Right hindlimb (tissue), 1 donor: ENCODE data around the gene PLXNA3.

Experiments used
- DNase-seq: peaks from one replicate; pipeline ENCODE4 v3.0.0-alpha.2; 2018

The PLXNA3 gene

DNA sequence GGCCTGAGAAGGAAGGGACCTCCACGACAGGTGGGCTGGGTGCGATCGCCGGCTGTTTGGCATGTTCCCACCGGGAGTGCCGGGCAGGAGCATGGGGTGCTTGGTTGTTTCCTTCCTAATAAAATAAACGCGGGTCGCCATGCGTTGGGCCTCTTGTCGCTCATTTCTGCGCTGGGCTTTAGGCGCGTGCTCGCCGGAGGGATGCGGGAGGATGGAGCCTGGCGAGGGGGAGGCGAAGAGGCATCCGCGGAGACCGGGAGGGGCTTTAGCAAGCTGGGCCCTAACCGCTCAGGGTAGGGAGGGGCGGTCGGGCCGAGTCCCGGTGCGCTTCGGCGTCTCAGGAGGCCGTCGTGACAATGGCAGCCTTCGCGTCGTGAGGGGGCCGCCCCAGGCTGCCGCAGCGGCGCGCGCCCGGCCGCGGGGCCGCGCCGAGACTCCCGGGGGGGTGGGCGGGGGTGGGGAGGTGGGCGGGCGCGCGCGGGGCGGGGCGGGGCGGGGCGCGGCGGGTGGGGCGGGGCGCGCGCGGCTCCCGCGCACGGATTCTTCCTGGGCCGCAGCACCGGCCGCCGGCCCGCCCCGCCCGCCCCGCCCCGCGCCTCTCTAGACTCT is 21.6 kb upstream of the PLXNA3 start:
- DNase-seq = peak; percentile 46

DNA sequence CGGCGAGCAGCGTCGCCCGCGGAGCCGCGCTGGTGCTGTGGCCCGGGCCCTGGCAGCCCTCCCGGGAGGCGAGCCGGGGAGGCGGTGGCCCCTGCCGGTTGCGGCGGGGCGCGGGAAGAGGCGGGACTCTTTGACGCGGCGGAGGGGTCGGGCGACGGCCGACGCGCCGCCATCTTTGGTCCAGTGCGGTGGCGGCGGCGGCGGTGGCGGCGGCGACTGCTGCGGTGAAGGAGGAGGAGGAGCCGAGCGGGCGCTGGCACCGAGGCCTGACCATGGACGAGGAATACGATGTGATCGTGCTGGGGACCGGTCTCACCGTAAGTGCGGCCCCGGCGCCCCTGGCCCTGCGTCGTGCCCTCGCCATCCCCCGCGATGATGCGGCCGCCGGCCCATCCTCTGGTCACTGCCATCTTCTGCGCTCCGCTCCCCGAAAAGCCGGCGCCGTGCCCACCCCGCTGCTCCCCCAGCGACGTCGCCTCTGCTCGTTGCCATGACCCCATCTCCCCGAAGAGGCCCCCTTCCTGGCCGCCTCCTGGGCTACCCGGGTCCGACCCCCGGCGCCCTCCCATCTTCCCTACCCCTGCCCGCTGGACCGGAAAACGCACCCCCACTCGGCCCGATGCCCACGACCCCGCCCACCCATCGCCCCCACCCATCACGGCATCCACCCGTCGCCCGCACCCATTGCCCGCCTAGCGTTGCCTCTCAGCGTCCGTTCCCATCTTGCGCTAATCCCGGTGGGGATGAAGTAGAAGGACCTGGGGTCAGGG is 20.9 kb upstream of the PLXNA3 start, which contains the start of gene GDI1:
GDI1 (plus strand) TSS at position 172 of the 770 bp plus-strand sequence; CDS start at position 273, 101 bp downstream.
- DNase-seq = peak; percentile 57

DNA sequence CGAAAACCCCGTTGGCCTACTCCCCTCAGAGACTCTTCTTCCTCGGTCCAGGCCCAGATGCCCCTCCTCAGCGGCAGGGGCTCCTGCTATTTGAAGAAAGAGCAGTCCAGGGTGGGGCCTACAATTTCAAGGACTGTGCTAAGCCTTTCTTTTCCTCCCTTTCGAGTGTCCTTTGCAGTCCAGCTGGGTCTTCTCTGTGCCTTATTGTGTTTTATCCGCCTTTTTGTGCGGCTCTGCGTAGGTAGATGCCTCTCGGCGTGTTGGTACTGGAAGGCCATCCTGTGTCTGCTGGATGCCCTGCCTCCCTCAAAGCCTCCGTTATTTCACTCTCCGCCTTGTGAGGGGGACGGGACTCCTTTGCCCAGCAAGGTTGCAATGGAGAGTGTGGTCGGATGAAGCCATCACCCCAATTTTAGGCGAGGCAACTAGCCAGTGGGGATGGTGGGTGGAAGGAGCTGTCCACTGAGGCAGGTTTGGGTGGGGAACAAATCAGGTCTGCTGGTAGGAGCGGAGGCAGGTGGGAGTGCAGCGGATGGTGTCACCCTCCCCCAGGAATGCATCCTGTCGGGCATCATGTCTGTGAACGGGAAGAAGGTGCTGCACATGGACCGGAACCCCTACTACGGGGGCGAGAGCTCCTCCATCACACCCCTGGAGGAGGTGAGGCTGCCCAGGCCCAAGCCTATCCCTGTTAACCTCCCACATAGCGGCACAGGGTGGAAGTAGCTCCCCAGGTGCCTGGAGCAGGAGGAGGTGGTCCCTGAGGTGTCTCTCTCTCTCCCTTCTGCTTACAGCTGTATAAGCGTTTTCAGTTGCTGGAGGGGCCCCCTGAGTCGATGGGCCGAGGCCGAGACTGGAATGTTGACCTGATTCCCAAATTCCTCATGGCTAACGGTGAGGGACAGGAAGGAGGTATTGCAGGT is 19.8 kb upstream of the PLXNA3 start:
- no peak for DNase-seq

DNA sequence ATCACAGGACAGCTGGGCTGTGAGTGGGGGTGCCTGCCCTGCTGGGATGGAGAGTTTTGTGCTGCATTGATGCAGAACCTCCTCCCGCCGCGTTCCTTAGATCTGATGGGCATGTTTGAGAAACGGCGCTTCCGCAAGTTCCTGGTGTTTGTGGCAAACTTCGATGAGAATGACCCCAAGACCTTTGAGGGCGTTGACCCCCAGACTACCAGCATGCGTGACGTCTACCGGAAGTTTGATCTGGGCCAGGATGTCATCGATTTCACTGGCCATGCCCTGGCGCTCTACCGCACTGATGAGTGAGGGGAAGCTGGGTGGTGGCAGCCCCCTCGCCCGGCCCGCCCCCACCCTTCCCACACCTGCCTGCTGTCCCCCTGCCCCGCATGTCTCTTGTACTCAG is 18.2 kb upstream of the PLXNA3 start:
- DNase-seq = no peak

DNA sequence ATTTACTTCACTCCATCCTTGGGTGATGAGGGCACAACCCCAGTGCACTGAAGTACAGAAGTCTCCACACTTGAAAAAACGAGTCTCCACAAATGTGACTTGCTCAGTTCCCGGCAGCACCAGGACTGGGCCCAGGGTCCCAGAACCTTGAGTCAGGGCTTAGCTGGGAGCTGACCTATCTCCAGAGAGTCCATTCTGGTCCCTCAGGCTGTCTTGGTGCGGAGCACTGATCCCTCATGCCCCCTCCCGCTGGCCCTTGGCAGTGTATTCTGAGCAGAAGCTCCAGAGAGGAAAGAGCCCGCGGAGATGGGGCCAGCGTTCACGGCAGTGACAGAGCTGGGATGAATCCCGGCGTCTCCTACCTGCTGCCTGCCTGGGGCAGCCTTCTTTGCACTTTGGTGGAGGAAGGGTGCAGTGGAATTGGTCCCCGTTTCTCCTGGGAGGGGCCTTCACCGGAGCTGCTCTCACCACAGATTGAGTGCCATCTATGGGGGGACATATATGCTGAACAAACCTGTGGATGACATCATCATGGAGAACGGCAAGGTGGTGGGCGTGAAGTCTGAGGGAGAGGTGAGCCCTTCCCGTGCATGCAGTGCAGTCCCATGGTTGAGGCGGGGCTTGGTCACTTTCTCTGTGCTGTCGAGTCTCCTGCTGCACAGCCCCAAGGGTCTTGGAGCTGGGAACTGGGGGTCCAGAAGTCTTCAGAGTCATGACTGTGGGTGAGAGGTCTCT is 17.3 kb upstream of the PLXNA3 start:
- DNase-seq = no peak

DNA sequence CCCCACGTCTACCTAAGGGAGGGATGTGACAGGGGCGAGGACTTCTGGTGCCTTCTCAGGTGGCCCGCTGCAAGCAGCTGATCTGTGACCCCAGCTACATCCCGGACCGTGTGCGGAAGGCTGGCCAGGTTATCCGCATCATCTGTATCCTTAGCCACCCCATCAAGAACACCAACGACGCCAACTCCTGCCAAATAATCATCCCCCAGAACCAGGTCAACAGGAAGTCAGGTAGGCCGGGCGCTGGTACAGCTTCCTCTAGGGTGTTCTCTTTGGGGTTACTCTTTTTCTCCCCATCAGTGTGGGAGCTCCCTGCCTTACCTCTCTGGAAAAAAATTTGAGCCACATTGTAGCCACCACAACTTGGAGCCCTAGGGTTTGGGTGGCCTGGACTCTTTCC is 16.5 kb upstream of the PLXNA3 start:
- DNase-seq = no peak

DNA sequence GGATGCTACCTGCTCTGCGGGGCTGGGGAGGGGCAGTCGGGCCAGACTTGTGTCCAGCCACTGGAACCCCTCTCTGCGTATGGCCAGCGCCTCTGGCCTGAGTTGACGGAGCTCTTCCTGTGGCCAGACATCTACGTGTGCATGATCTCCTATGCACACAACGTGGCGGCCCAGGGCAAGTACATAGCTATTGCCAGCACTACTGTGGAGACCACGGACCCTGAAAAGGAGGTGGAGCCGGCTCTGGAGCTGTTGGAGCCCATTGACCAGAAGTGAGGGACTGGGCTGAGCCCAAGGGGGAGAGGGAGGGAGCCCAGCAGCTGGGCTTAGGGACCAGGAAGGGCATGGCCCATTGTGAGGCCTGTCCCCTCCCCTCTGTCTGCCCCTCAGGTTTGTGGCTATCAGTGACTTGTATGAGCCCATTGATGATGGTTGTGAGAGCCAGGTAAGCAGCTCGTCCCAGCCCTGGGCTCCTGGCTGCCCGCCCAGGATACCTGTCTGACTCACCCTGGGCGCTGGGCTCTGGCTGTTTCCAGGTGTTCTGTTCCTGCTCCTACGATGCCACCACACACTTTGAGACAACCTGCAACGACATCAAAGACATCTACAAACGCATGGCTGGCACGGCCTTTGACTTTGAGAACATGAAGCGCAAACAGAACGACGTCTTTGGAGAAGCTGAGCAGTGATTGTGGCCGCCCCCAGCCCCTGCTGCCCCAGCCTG is 15.9 kb upstream of the PLXNA3 start:
- no peak for DNase-seq

DNA sequence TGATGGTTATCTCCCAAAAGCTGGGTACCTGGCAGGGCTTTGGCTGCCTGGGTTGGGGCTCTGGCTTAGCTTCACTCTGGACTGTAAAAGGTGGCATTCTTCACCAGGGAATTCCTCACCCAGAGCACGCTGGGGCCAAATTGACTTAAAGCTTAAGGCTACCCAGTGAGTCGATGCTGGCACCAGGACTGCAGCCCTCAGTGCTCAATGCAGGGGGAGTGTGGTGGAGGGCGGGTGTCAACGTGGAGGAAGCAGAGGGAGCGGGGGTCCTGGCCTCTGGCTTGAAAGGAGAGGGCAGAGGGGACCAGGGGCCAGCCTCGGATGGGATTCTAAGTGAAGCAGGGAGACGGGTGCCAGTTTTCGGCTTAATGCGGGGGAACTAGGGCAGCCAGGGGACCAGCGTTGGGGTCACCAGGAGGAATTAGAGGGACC is 14.6 kb upstream of the PLXNA3 start:
- no peak for DNase-seq

DNA sequence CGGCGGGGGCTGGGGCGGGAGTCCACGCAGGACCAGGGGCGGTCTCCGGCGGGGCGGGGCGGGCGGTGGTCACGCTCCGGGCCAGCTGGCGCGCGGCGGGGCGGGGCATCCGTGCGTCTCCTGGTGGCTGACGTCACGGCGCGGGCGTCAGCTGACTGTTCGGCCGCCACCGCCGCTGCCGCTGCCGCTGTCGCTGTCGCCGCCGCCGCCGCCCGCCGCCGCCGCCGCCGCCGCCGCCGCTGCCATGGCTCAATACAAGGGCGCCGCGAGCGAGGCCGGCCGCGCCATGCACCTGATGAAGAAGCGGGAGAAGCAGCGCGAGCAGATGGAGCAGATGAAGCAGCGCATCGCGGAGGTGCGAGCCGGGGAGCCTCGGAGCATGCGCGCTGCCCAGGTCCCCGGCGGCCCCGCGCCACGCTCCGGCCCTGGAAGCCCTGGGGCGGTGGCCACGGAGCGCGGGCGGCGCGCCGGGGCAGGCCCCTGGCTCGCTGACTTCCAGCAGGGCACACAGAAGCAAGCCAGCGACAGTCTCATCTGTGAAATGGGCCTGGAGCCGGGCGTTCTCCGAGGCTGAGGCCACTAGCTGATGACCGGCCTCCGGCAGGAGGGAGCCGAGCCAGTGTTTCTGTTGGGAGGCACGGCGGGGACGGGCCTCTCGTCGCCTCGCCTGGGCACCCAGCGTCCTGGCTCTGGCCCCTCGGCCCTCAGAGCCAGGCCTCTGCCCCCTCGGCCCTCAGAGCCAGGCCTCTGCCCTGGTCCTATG is 13.9 kb upstream of the PLXNA3 start, which contains the start of gene FAM50A:
FAM50A (plus strand) TSS at position 150 of the 763 bp plus-strand sequence; CDS start at position 245, 95 bp downstream.
- DNase-seq = peak; percentile 81

DNA sequence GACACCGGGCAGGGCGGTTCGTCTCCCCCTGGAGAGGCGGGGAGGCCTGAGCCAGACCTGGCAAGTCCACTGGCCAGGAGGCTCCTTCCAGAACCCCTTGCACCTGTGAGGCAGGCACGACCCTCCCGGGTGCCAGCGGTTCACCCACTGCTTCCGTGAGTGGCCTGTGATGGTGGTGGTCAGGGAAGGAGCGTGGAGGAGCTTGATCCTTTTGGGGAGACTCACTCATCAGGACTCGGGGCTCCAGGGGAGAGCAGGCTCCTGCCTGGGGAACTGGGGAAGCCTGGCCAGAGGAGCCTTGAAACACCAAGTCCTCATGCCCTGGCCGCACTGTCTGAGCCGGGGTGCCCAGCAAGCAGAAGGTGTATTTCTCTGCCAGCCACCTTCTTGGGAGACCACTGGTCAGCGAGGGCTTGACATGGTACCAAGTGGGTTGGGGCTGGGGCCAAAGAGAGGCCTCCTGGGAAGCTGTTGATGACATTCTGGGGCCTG is 13.3 kb upstream of the PLXNA3 start:
- DNase-seq = no peak

DNA sequence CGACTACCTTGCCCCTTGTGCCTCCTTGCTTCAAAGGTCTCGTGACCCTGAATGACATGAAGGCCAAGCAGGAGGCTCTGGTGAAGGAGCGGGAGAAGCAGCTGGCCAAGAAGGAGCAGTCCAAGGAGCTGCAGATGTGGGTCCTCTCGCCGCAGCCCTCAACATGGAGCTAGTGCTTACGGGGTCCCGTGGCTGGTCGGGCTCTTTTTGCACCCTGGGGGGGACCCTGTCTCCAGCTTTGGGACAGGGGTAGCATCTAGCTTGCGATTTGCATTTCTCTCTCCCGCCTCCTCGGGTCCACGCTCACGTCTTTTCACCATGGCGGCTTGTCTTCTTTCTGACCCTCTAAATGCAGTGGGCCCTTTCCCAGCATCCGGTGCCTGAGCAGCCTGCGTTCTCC is 12.3 kb upstream of the PLXNA3 start:
- no peak for DNase-seq

DNA sequence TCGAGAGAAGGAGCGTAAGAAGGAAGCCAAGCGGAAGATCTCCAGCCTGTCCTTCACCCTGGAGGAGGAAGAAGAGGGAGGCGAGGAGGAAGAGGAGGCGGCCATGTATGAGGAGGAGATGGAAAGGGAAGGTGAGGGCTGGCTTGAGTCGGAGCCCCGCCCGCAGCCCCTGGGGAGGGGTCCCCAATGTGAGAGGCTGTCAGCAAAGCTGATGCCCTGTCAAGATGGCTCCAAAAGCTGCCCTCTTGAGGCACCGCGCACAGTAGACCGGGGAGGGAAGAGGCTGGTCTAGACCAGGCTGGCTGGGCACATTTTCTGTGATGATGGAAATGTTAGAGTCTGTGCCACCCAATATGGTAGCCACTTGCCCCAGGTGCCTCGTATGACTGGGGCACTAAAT is 11.7 kb upstream of the PLXNA3 start:
- DNase-seq = no peak

DNA sequence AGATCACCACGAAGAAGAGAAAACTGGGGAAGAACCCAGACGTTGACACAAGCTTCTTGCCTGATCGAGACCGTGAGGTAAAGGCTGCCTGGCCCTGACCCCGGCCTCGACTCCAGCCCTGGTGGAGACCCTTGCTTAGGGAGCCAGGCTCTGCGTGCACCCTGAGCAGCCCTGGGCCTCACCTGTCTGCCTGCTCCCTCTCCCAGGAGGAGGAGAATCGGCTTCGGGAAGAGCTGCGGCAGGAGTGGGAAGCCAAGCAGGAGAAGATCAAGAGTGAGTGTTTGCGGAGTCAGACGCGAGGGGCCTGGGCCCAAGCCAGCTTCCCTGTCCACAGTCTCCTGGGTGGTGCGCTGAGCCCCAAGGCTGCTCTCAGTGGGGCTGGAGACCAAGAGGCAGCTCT is 9.6 kb upstream of the PLXNA3 start:
- DNase-seq = no peak

DNA sequence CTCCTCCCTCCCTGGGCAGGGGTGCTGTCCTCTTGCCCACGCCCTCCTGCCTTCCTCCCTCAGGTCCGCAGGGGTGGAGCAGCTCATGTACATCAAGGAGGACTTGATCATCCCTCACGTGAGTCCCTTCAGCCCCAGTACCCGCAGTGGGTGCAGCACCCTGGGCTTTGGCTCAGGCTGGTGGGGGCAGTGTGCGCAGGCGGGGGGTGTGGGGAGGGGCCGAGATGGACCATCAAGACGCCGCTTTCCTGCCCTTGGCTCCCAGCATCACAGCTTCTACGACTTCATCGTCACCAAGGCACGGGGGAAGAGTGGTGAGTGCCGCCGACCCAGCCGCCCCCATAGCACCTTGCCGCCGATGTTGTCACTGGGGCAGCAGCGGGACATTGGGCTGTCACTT is 8.5 kb upstream of the PLXNA3 start:
- DNase-seq = no peak

DNA sequence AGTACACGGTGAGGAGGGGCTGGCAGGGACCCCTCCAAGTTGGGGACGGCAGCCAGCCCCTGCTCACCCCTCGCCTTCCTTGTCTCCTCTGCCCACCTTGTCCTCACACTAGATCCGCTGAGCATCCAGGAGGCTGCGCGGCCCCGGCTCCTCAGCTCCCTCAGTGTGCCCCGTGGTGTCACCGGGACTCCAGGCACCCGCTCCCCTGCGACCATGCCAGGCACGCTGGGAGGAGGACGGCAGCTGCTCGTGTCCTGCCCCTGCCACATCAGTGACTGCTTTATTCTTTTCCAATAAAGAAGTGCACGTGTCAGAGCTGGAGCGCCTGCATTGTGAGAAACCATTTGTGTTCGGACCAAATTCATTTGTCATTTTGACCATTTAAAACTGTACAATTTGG is 7.8 kb upstream of the PLXNA3 start:
- no peak for DNase-seq

DNA sequence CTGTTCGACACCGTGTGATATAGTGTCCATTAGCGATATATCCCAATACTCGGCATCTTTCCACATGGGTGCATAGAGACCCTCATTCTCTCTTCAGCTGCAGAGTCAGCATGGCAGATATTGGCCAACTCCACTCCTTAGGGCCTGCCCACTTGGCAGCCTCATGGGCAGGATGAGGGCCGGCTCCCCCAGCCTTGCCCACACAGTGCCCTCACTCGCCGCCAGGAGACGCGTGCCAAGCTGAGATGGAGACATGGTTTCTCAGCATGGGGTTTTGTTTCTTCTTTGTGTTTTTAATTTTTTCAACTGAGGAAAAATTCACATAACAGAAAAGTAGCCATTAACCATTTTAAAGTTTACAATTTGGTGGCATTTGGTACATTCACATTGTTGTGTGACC is 5.3 kb upstream of the PLXNA3 start:
- DNase-seq = no peak

DNA sequence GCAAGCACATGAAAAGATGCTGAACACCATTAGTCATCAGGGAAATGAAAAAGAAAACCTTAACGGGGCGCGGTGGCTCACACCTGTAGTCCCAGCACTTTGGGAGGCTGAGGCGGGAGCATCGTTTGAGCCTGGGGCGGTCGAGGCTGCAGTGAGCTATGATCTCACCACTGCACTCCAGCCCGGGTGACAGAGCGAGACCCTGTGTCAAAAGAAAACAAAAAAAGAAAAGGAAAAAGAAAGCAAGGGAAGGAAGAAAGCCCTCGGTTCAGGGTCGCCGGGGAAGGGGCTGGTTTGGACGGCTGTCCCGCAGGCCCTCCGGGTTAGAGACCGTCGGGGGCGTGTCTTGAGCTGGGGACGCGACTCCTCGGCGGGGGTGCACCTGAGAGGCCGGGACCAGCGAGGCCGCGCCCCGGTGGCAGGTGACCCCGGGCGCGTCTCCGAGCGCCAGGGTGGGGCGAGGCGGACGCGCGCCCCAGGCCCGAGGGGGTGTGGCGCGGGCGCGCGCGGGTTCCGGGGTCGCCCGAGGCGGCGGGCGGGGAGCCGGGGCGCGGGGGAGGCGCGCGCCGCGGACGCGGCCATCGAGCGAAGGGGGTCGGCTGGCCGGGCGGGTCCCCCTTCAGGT is 478 bp upstream of the PLXNA3 start:
- DNase-seq = peak; percentile 39

DNA sequence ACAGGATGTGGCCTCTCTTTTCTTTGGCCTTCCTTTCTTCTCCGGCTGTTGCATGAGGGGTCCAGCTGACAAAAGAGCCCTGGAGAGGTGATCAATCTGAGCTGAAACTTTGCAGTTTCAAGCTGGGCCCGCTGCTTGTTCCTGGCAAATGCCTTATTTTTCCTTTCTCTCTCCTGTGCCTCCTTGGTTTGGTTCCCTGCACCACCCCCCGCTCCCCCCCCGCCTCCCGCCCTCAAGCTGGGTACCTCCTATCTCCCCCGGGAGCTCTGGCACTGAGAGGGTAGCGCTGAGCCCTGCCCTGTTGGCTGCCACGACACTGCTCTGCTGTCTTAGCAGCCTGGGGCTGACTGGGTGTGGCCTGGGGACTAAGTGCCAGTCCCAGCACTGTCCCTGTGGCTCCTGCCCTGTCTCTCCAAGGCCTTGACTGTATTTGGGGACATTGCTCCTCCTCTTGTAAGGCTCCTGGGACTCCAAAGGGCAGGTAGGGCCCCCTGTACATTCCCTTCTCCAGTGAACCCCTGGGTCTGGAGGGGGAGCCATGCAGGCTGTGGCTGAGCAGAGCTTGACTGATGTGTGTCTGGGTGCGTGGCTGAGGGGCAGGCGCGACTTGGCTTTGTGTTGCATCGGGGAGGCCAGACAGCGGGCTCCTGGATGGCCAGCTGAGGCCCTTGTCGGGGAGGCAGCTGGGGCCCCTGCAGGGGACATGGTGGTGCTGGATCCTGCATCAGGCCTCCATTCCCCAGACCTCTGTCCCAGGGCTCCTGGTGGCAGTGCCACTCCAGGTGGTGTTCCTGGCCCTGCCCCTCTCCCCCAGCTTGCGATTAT is 1.1 kb downstream of the PLXNA3 start:
- DNase-seq = peak; percentile 35

DNA sequence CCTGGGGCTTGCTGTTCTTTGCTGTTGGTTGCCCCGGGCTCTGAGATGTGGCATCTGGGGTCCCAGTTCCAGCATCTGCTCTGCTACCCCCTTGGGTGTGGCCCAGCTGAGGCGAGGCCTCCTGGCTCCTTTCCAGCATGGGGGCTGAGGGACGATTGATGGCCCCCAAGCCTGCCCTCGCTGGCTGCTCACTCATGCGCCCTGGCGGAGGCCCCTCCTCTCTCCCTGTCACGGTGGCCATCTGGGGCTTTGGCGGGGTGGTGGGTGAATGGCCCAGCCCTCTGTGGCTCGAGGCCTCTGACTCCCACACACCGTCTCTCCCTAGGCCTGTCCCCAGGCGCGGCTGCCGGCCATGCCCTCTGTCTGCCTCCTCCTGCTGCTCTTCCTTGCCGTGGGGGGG is 1.8 kb downstream of the PLXNA3 start:
- DNase-seq = no peak

DNA sequence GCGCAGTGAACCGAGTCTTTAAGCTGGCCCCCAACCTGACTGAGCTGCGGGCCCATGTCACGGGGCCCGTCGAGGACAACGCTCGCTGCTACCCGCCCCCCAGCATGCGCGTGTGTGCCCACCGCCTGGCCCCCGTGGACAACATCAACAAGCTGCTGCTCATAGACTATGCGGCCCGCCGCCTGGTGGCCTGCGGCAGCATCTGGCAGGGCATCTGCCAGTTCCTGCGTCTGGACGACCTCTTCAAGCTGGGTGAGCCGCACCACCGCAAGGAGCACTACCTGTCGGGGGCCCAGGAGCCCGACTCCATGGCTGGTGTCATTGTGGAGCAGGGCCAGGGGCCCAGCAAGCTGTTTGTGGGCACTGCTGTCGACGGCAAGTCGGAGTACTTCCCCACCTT is 2.2 kb downstream of the PLXNA3 start:
- no peak for DNase-seq
